ENCODE results near the gene ATP5F1D. TPM values are rescaled to one million over a fixed set of nuclear protein-coding genes. Genes with fewer than 3 reads are reported as not detected.
"Not testable (repeated sequence)": the region's sequence is repeated elsewhere in the genome, so short reads cannot be mapped to it uniquely, and the experiment has no call there.

ATP5F1D gene
- total and polyA plus RNA-seq, 2 donors (not counting 1 experiment from before 2014, with no cell fraction given), result 150 to 166 TPM

- H3K4me1 Mint-ChIP-seq, result peaks cover 26% of the 10 kb centered on the region
- peak overlapping the region; percentile 46 for H3K27ac Mint-ChIP-seq
- peaks cover 29% of the 10 kb centered on the region for H3K79me2 ChIP-seq (ENCODE audit: control insufficient read depth, insufficient read depth, low read length)
- POLR2A ChIA-PET, result interaction anchor here (0.6 to 7.8 kb wide), 6 partner anchors 9 to 299 kb away, joined by 3 to 402 read pairs (median 12); partner anchors contain the start of genes CIRBP and FAM174C
- no peak for TF ChIP-seq CTCF (IDR thresholded peaks at IDR 0.05)
- no peak for TF ChIP-seq EZH2 (IDR thresholded peaks at IDR 0.05; ENCODE audit: borderline replicate concordance, insufficient read depth, low read depth, low read length, poor library complexity, severe bottlenecking)
- H3K27ac ChIP-seq (ENCODE audit: low read length in 2 of 2), result no peak overlapping the region
- ATAC-seq (ENCODE audit: low read depth) (no peak), DNase-seq (peak; percentile 46)
- H3K4me2 ChIP-seq (replicated peaks; ENCODE audit: low read depth, low read length, poor library complexity, severe bottlenecking), result peak overlapping the region; percentile 90
- H3K4me3 ChIP-seq (ENCODE audit: control extremely low read depth in 1 of 5, extremely low read depth in 1 of 5, insufficient read depth in 1 of 5, low read depth in 2 of 5, low read length in 4 of 5), result no peak overlapping the region
- CTCF ChIA-PET, result interaction anchor here (0.5 to 8.0 kb wide), 10 partner anchors 8 to 382 kb away, joined by 3 to 658 read pairs (median 19); partner anchors contain the start of genes ABCA7, CIRBP and FAM174C
- H3K27me3 Mint-ChIP-seq, result no peaks in the 10 kb centered on the region
- peaks cover 33 to 52% of the 10 kb centered on the region in 2 donors for H3K4me1 ChIP-seq (ENCODE audit: control insufficient read depth in 2 of 2, insufficient read depth in 2 of 2, low read length in 2 of 2)
- H3K36me3 ChIP-seq (replicated peaks in 1 of 2; ENCODE audit: control extremely low read depth in 1 of 2, control insufficient read depth in 1 of 2, extremely low read depth in 1 of 2, insufficient read depth in 2 of 2, low read length in 1 of 2), result peaks cover 0 to 4% of the 10 kb centered on the region in 2 experiments
- H3K9ac ChIP-seq (ENCODE audit: low read length), result no peak overlapping the region
- H2AFZ ChIP-seq (ENCODE audit: insufficient read depth, low read depth, low read length, poor library complexity, severe bottlenecking), result no peak overlapping the region
- H3K27me3 ChIP-seq (replicated peaks in 1 of 4; ENCODE audit: control extremely low read depth in 1 of 4, control insufficient read depth in 3 of 4, insufficient read depth in 4 of 4, low read length in 3 of 4), result no peaks in the 10 kb centered on the region
- H3K9me3 Mint-ChIP-seq (ENCODE audit: insufficient read depth), result no peaks in the 10 kb centered on the region
- H3K4me3 Mint-ChIP-seq, result no peak overlapping the region
- H4K20me1 ChIP-seq (ENCODE audit: control insufficient read depth, insufficient read depth, low read length, poor library complexity, severe bottlenecking), result peaks cover 22% of the 10 kb centered on the region
- intact Hi-C loops (cut with micrococcal nuclease), result loop anchor here (10.0 kb wide), 3 partner anchors 221 to 1939 kb away; partner anchors contain the start of genes CNN2, NCLN, RNU6-2 and TMEM259
- H3K9me3 ChIP-seq (ENCODE audit: control extremely low read depth in 1 of 3, control insufficient read depth in 2 of 3, insufficient read depth in 1 of 3, low read length in 2 of 3), result no peaks in the 10 kb centered on the region
- WGBS (ENCODE audit: insufficient coverage), result 86% methylated on average over 22 of the region's 26 CpGs
Measured at GRCh38 chr19:1245494-1246264, 4.1 kb downstream of the ATP5F1D start.

DNA sequence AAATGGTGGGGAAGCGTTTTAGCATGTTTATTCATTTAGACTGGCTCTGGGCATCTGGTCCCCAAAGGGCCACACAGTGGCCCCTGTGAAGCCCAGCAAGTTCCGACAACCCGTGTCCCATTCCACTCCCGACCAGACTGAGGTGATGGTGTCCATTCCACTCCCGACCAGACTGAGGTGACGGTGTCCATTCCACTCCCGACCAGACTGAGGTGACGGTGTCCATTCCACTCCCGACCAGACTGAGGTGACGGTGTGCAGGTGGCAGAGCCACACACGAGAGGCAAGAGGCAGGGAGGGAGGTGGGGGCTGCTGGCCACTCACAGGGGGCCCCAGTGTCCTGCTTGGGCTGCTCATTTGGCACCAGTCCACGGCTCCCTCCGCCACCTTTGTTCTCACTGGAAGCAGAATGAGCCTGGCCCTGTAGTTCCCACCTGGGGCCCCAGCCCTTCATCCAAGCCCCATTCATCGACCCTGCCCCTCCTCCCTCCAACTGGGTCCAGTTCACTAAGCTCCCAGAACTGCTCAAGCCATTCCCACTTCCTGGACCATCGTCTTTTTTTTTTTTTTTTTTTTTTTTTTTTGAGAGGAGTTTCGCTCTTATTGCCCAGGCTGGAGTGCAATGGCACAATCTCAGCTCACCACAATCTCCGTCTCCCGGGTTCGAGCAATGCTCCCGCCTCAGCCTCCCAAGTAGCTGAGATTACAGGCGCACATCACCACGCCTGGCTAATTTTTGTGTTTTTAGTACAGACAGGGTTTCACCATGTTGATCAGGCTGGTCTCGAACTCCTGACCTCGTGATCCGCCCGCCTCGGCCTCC lies 4.9 kb downstream of the ATP5F1D start:
- ATAC-seq (ENCODE audit: low read depth); H3K9me3 Mint-ChIP-seq (ENCODE audit: insufficient read depth); H3K27ac ChIP-seq (ENCODE audit: low read length in 2 of 2); H3K9ac ChIP-seq (ENCODE audit: low read length); H3K27me3 ChIP-seq (replicated peaks in 1 of 4; ENCODE audit: control extremely low read depth in 1 of 4, control insufficient read depth in 3 of 4, insufficient read depth in 4 of 4, low read length in 3 of 4); H3K27me3 Mint-ChIP-seq; H3K4me3 ChIP-seq (ENCODE audit: control extremely low read depth in 1 of 5, extremely low read depth in 1 of 5, insufficient read depth in 1 of 5, low read depth in 2 of 5, low read length in 4 of 5); H3K36me3 ChIP-seq (replicated peaks in 1 of 2; ENCODE audit: control extremely low read depth in 1 of 2, control insufficient read depth in 1 of 2, extremely low read depth in 1 of 2, insufficient read depth in 2 of 2, low read length in 1 of 2); H3K4me2 ChIP-seq (replicated peaks; ENCODE audit: low read depth, low read length, poor library complexity, severe bottlenecking); H2AFZ ChIP-seq (ENCODE audit: insufficient read depth, low read depth, low read length, poor library complexity, severe bottlenecking); H3K9me3 ChIP-seq (ENCODE audit: control extremely low read depth in 1 of 3, control insufficient read depth in 2 of 3, insufficient read depth in 1 of 3, low read length in 2 of 3): not testable (repeated sequence)
- peaks cover 26% of the 10 kb centered on the region for H3K4me1 Mint-ChIP-seq
- ChIA-PET POLR2A (interaction anchor here (0.6 to 7.8 kb wide), 6 partner anchors 8 to 40 kb away, joined by 5 to 402 read pairs (median 12); partner anchors contain the start of genes CIRBP and FAM174C), CTCF (interaction anchor here (0.5 to 8.0 kb wide), 4 partner anchors 19 to 126 kb away, joined by 4 to 658 read pairs (median 42); partner anchors contain the start of genes CIRBP and FAM174C)
- H4K20me1 ChIP-seq (ENCODE audit: control insufficient read depth, insufficient read depth, low read length, poor library complexity, severe bottlenecking), result peaks cover 25% of the 10 kb centered on the region
- peak overlapping the region; percentile 26 for H3K4me3 Mint-ChIP-seq
- peaks cover 27 to 49% of the 10 kb centered on the region in 2 donors for H3K4me1 ChIP-seq (ENCODE audit: control insufficient read depth in 2 of 2, insufficient read depth in 2 of 2, low read length in 2 of 2)
- 89% methylated on average over 19 of the region's 27 CpGs for WGBS (ENCODE audit: insufficient coverage)
- intact Hi-C loops (cut with micrococcal nuclease), result loop anchor here (10.0 kb wide), 3 partner anchors 222 to 1938 kb away; partner anchors contain the start of genes CNN2, NCLN, RNU6-2 and TMEM259
- H3K27ac Mint-ChIP-seq, result peak overlapping the region; percentile 61
- peaks cover 36% of the 10 kb centered on the region for H3K79me2 ChIP-seq (ENCODE audit: control insufficient read depth, insufficient read depth, low read length)
- peak; percentile 42 for DNase-seq
